Choroid plexus epithelial cell (primary cell): Measurements from ENCODE around the gene GALNT14.

Experiments
- DNase-seq: peaks from one replicate; pipeline ENCODE4 v3.0.0-alpha.2; 2010; ENCODE audit warnings: low read depth
- H3K4me3 ChIP-seq: 2 replicates; pipeline ENCODE4 v1.5.1; 2011; ENCODE audit warnings: low read depth, mild to moderate bottlenecking, control low read depth, low read length, moderate library complexity
- CTCF ChIP-seq: conservative IDR thresholded peaks from 2 replicates; pipeline ENCODE4 v1.5.1; 2011; ENCODE audit warnings: low read depth, mild to moderate bottlenecking, control low read depth, inconsistent platforms, low read length, moderate library complexity

Gene GALNT14

GRCh38 chr2:31147645-31148044 lies 9.4 kb upstream of the GALNT14 start:
- no peak for TF ChIP-seq CTCF
- DNase-seq: no peak
- no peak overlapping the region for H3K4me3 ChIP-seq

GRCh38 chr2:31142110-31142509 lies 3.9 kb upstream of the GALNT14 start:
- no peak overlapping the region for H3K4me3 ChIP-seq
- no peak for TF ChIP-seq CTCF
- DNase-seq: no peak

GRCh38 chr2:31141443-31142085 lies 3.3 kb upstream of the GALNT14 start:
- no peak for TF ChIP-seq CTCF
- no peak overlapping the region for H3K4me3 ChIP-seq
- no peak for DNase-seq

- no peak for DNase-seq
- TF ChIP-seq CTCF: no peak
Measured at GRCh38 chr2:31140151-31140550, 1.9 kb upstream of the GALNT14 start.

GRCh38 chr2:31139671-31140070 lies 1.4 kb upstream of the GALNT14 start:
- no peak for TF ChIP-seq CTCF
- no peak overlapping the region for H3K4me3 ChIP-seq
- DNase-seq: no peak

More at GRCh38 chr2:31140151-31140550, 1.9 kb upstream of the GALNT14 start:
- no peak overlapping the region for H3K4me3 ChIP-seq

GRCh38 chr2:31137211-31138036 lies 816 bp downstream of the GALNT14 start:
- H3K4me3 ChIP-seq: peak overlapping the region; percentile 46
- TF ChIP-seq CTCF: no peak
- DNase-seq: peak; percentile 1
